HG03159 (cell line): ENCODE measurements around the gene ANO4.
"Not testable (repeated sequence)": the region's sequence is repeated elsewhere in the genome, so short reads cannot be mapped to it uniquely, and the experiment has no call there.

Experiments
- ATAC-seq: cut with Tn5 transposase; IDR thresholded peaks from one replicate; pipeline ENCODE4 v1.9.1; 2021; ENCODE audit warnings: mild to moderate bottlenecking, moderate library complexity; ENCODE audit not compliant: unreplicated experiment

The ANO4 gene

GRCh38 chr12:100986595-100987547 is 192.3 kb downstream of the ANO4 start:
- no peak for ATAC-seq

GRCh38 chr12:100987552-100988521 is 193.3 kb downstream of the ANO4 start:
- ATAC-seq, result peak; percentile 95

- not testable (repeated sequence) for ATAC-seq
Measured at GRCh38 chr12:100989509-100989908, 194.9 kb downstream of the ANO4 start.

- no peak for ATAC-seq
Measured at GRCh38 chr12:100991102-100991501, 196.5 kb downstream of the ANO4 start.

GRCh38 chr12:100992194-100992593 is 197.6 kb downstream of the ANO4 start:
- ATAC-seq, result no peak

DNA sequence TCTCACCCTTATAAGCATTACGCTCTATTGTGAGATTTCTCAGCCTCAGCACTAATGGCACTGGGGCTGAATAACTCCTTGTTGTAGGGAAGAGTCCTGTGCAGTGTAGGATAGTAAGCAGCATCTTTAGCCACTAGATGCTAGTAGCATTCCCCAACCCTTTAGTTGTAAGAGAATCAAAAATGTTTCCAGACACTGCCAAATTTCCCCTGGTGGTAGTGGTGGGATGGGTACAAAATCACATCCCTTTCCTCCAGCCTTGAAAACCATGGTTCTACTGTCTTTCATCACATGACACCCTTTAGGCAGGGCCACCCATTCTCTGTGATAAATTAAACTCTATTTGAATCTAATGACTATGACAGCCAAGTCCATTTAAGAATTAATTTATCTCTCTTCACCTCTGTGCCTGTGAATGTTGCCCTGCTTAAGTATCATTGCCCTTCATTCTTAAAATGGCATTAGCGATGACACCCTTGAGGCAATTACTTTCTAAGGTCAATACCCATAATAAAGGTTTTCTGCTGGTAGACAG is 199.4 kb downstream of the ANO4 start:
- ATAC-seq, result no peak

DNA sequence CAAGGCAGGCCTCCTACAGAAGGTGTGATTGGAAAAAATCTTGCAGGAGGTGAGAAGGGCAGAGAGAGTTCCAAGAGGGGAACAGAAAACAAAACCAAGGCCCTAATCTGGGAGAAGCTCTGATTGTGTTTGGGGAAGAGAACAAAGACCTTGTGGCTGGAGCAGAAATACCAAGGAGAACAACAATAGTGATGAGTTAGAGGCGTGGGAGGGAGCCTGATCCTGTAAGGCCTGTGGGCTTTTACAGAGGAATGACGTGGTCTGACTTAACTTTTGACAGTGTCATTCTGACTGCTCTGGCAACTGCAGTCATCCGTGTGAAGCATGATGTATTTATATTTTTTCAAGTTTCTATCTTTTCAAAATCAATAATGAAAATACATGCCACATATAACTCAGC is 200.6 kb downstream of the ANO4 start:
- peak; percentile 48 for ATAC-seq

DNA sequence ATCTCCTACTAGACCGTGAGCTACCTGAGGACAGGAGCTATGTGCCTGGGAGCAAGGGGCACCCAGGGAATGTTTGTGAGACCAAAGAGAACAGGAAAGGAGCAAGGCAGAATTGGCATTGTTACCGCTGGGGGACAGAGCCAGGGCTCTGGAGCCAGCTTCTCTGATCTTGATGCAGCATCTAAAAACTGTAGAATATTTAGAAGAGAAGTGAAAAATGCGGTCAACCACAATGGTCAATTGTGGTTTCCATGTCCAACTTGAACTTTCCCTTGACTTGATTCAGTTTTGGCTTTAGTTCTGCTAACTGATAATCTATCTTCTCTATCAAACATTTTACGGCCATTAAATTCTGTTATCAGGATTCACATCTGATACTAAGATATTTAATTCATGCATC is 201.2 kb downstream of the ANO4 start:
- peak; percentile 80 for ATAC-seq

DNA sequence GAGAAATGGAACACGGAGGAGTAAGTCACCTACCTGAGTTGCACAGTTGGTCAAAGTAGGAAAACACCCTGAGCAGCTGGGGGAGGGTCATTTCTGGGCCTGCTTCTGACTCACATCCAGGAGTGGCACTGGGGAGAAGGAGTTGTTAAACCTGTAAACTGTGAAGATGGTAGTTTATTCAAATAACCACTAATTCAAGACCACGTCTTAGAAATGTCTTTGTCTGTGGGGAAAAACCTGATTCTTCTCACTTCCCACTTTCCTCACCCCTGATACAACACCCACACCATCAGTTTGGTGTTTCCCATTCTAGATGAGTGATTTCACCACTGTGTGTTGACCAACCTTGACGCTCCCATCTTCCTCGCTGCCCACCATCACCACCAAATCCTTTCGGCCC is 207.1 kb downstream of the ANO4 start:
- ATAC-seq, result peak; percentile 61

- no peak for ATAC-seq
Measured at GRCh38 chr12:101002696-101003419, 208.3 kb downstream of the ANO4 start.

DNA sequence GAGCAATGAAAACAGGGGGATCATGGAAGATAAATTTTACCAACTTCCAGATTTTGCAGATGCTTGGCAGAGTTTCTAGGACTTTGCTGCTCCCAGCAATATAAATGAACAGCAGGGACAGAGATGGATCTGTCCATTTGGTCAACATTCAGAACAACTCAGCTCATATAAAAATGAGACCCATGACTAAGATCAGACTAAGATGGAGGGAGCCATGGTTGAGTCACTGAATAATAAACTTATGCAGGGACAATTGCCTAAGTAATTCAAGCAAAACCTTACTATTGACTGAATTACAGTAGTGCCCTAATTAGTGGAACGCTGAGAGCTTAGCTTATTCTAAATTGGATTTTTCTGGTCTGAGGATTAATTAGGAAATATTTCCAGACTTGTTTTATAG is 210.3 kb downstream of the ANO4 start:
- no peak for ATAC-seq

- no peak for ATAC-seq
Measured at GRCh38 chr12:101009274-101009673, 214.7 kb downstream of the ANO4 start.

DNA sequence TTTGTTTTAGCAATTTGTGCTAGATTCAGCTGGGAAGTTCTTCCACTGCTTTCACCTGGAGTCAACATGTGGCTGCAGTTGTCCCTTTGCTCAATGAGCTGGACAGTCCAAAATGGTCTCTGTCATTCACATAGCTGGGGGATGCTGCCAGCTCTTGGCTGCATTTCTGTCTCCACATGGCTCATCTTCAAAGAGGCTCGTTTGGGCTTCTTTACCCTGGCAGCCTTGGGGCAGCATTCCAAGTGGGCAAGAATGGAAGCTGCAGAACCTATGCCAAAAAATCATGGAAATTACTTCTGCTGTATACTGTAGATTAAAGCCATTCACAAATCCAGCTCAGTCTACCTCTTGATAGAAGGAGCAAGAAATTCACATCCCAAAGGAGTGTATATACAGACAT is 216.3 kb downstream of the ANO4 start:
- no peak for ATAC-seq

- ATAC-seq, result no peak
Measured at GRCh38 chr12:101013993-101014392, 219.4 kb downstream of the ANO4 start.

GRCh38 chr12:101015044-101015443 is 220.5 kb downstream of the ANO4 start:
- no peak for ATAC-seq

- no peak for ATAC-seq
Measured at GRCh38 chr12:101018540-101018939, 224.0 kb downstream of the ANO4 start.

DNA sequence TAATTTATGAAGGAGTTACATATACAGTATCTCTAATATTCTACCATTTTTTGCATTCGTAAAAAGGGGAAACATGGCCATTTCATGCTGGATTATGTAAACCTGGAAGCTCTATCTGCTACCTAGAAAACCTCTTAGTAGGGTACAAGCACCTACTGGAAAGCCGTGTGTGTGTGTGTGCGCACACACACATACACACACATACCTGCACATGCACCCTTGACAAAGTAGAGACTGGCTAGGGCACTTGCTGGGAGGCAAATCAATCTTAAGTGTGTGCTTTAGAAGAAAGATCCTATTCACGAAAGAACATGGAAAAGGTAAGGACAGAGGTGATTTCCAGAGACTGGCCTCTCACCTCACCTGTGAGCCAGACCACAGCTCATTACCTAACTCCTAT is 224.6 kb downstream of the ANO4 start:
- ATAC-seq, result no peak

- ATAC-seq, result no peak
Measured at GRCh38 chr12:101019667-101020066, 225.1 kb downstream of the ANO4 start.

- no peak for ATAC-seq
Measured at GRCh38 chr12:101021442-101021841, 226.9 kb downstream of the ANO4 start.

DNA sequence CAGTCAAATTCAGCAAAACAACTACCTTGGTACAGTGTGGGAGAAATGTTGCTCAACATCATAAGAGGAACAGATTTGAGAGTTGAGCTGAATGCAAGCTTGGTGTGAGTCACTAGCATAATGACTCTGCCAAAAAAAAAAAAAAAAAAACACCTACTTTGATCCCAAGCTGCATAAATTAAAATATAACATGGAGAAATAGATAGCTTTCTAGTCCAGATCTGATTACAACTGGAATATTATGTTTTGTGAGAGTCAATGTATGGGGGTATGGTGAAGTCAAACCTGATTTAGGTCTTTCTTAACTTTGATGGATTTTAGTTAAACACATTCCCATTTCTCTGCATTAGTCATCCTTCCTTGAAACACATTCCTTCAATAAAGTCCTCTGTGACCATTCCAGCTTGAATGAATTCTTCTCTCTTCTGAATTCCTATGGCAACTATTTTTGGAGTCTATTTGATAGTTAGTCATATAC is 227.4 kb downstream of the ANO4 start:
- no peak for ATAC-seq
